PFSK-1 (cell line): ENCODE measurements around the gene UBE2J2.

Experiments
- POLR2AphosphoS5 ChIP-seq: IDR thresholded peaks from 2 replicates; pipeline ENCODE4 v1.6.1; 2012; ENCODE audit warnings: low read depth, mild to moderate bottlenecking, control low read depth, low read length, moderate library complexity
- SIN3A ChIP-seq: IDR thresholded peaks from 2 replicates; pipeline ENCODE4 v1.6.1; 2012; ENCODE audit warnings: mild to moderate bottlenecking, low read length, moderate library complexity, borderline replicate concordance; ENCODE audit not compliant: insufficient read depth
- TAF1 ChIP-seq: IDR thresholded peaks from 2 replicates; pipeline ENCODE4 v1.6.1; 2012; ENCODE audit warnings: low read length, control low read depth, borderline replicate concordance; ENCODE audit not compliant: insufficient read depth
- TF ChIP-seq, protein P1 (sequence below), 2 experiments: IDR thresholded peaks; 2 replicates each; pipeline versions ENCODE4 v1.6.1 to v1.8.0; 2011 to 2012; ENCODE audit warnings: low read depth in 2 of 2, low read length in 2 of 2, control low read depth in 1 of 2, inconsistent platforms in 1 of 2, mild to moderate bottlenecking in 1 of 2, moderate library complexity in 1 of 2; ENCODE audit not compliant: insufficient read depth in 1 of 2

DNA sequence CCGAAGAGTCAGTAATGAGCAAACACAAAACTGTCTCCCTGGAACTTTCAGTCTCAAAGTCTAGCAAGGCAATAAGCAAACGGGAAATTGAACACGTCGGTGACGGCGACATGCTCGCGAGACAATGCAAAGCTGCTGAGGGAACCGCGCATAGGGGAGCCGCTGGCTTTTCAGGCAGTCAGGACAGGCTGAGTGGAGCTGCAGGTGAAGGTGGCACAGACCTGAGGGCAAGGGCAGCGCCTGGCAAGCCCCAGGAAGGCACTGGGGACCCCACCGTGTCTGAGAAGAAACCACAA lies 45.9 kb upstream of the UBE2J2 start:
- no peak for TF ChIP-seq TAF1
- no peak for TF ChIP-seq SIN3A
- no peak for TF ChIP-seq POLR2AphosphoS5
- TF ChIP-seq, protein P1, sequence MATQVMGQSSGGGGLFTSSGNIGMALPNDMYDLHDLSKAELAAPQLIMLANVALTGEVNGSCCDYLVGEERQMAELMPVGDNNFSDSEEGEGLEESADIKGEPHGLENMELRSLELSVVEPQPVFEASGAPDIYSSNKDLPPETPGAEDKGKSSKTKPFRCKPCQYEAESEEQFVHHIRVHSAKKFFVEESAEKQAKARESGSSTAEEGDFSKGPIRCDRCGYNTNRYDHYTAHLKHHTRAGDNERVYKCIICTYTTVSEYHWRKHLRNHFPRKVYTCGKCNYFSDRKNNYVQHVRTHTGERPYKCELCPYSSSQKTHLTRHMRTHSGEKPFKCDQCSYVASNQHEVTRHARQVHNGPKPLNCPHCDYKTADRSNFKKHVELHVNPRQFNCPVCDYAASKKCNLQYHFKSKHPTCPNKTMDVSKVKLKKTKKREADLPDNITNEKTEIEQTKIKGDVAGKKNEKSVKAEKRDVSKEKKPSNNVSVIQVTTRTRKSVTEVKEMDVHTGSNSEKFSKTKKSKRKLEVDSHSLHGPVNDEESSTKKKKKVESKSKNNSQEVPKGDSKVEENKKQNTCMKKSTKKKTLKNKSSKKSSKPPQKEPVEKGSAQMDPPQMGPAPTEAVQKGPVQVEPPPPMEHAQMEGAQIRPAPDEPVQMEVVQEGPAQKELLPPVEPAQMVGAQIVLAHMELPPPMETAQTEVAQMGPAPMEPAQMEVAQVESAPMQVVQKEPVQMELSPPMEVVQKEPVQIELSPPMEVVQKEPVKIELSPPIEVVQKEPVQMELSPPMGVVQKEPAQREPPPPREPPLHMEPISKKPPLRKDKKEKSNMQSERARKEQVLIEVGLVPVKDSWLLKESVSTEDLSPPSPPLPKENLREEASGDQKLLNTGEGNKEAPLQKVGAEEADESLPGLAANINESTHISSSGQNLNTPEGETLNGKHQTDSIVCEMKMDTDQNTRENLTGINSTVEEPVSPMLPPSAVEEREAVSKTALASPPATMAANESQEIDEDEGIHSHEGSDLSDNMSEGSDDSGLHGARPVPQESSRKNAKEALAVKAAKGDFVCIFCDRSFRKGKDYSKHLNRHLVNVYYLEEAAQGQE (IDR thresholded peaks at IDR 0.05; ENCODE audit: insufficient read depth in 1 of 2, low read depth in 2 of 2, low read length in 2 of 2): no peak
